ENCODE results near the gene GIMAP5.

- TF ChIP-seq CTCF (optimal IDR thresholded peaks at IDR 0.05 in 1 of 3, IDR thresholded peaks at IDR 0.05 in 1 of 3, conservative IDR thresholded peaks at IDR 0.05 in 1 of 3; ENCODE audit: extremely low read depth in 1 of 3, insufficient read depth in 2 of 3, low read length in 3 of 3) = no peak
- no peak for TF ChIP-seq EZH2 (IDR thresholded peaks at IDR 0.05; ENCODE audit: low read length)
Measured at GRCh38 chr7:150703209-150703608, 34.0 kb upstream of the GIMAP5 start.
